ENCODE results near the gene PLET1.

PLET1 gene

GRCh38 chr11:112206071-112206470 lies 54.6 kb downstream of the PLET1 start:
- TF ChIP-seq EGR1 (IDR thresholded peaks at IDR 0.05) = no peak
- TF ChIP-seq TEAD4 (IDR thresholded peaks at IDR 0.05) = no peak
- no peak for TF ChIP-seq CREB1 (IDR thresholded peaks at IDR 0.05; ENCODE audit: low read depth)
- TF ChIP-seq FOXM1 (IDR thresholded peaks at IDR 0.05; ENCODE audit: borderline replicate concordance, low read depth) = no peak
- no peak for TF ChIP-seq NFIC (IDR thresholded peaks at IDR 0.05)
- TF ChIP-seq USF1 (IDR thresholded peaks at IDR 0.05) = no peak
- no peak for TF ChIP-seq TCF12 (IDR thresholded peaks at IDR 0.05; ENCODE audit: low read depth)
- no peak for TF ChIP-seq MAX (IDR thresholded peaks at IDR 0.05)
- TF ChIP-seq REST (IDR thresholded peaks at IDR 0.05; ENCODE audit: low read depth) = no peak
- TF ChIP-seq YY1 (IDR thresholded peaks at IDR 0.05; ENCODE audit: low read depth) = no peak
- no peak for TF ChIP-seq ZBTB7A (IDR thresholded peaks at IDR 0.05; ENCODE audit: low read depth)
- no peak for TF ChIP-seq RAD21 (IDR thresholded peaks at IDR 0.05; ENCODE audit: low read depth)
- no peak for TF ChIP-seq EP300 (IDR thresholded peaks at IDR 0.05; ENCODE audit: borderline replicate concordance)
- no peak for TF ChIP-seq CEBPB (IDR thresholded peaks at IDR 0.05)
- no peak for TF ChIP-seq TAF1 (IDR thresholded peaks at IDR 0.05; ENCODE audit: low read depth)

GRCh38 chr11:112200252-112200651 lies 60.4 kb downstream of the PLET1 start:
- TF ChIP-seq NFIC (IDR thresholded peaks at IDR 0.05) = no peak
- TF ChIP-seq YY1 (IDR thresholded peaks at IDR 0.05; ENCODE audit: low read depth) = no peak
- TF ChIP-seq EGR1 (IDR thresholded peaks at IDR 0.05) = no peak
- no peak for TF ChIP-seq RAD21 (IDR thresholded peaks at IDR 0.05; ENCODE audit: low read depth)
- TF ChIP-seq TEAD4 (IDR thresholded peaks at IDR 0.05) = no peak
- no peak for TF ChIP-seq FOXM1 (IDR thresholded peaks at IDR 0.05; ENCODE audit: borderline replicate concordance, low read depth)
- no peak for TF ChIP-seq REST (IDR thresholded peaks at IDR 0.05; ENCODE audit: low read depth)
- TF ChIP-seq TAF1 (IDR thresholded peaks at IDR 0.05; ENCODE audit: low read depth) = no peak
- no peak for TF ChIP-seq CEBPB (IDR thresholded peaks at IDR 0.05)
- TF ChIP-seq EP300 (IDR thresholded peaks at IDR 0.05; ENCODE audit: borderline replicate concordance) = no peak
- no peak for TF ChIP-seq USF1 (IDR thresholded peaks at IDR 0.05)
- no peak for TF ChIP-seq MAX (IDR thresholded peaks at IDR 0.05)
